Liver (tissue), 9 donors: ENCODE results near the gene ARMH3. TPM values are rescaled to one million over a fixed set of nuclear protein-coding genes. Genes with fewer than 3 reads are reported as not detected.
A peak's percentile ranks its signal among the peaks of the same experiment; 100 is the strongest.

ENCODE experiments used
- DNase-seq: peaks from one replicate; pipeline ENCODE4 v3.0.0-alpha.2; 2017; ENCODE audit warnings: low spot score
- H3K27ac ChIP-seq, 2 donors: one replicate each; pipeline ENCODE4 v1.7.0; 2013; ENCODE audit warnings: inconsistent platforms in 2 of 2, low read length in 2 of 2, control low read depth in 1 of 2, low read depth in 1 of 2, mild to moderate bottlenecking in 1 of 2
- H3K27me3 ChIP-seq, 4 donors: one replicate each; pipeline versions ENCODE4 v1.6.1 to v1.7.0; 2013; ENCODE audit warnings: low read length in 3 of 4, inconsistent platforms in 1 of 4, mild to moderate bottlenecking in 1 of 4, moderate library complexity in 1 of 4; ENCODE audit not compliant: control insufficient read depth in 4 of 4, insufficient read depth in 4 of 4
- H3K36me3 ChIP-seq, 4 donors: one replicate each; pipeline versions ENCODE4 v1.6.1 to v1.7.0; 2013; ENCODE audit warnings: low read length in 3 of 4, mild to moderate bottlenecking in 3 of 4, low read depth in 1 of 4, moderate library complexity in 1 of 4; ENCODE audit not compliant: control insufficient read depth in 4 of 4, insufficient read depth in 3 of 4
- H3K4me1 ChIP-seq, 4 donors: one replicate each; pipeline versions ENCODE4 v1.6.1 to v1.7.0; 2013; ENCODE audit warnings: low read length in 3 of 4, mild to moderate bottlenecking in 3 of 4, moderate library complexity in 1 of 4; ENCODE audit not compliant: control insufficient read depth in 4 of 4, insufficient read depth in 4 of 4
- H3K4me3 ChIP-seq, 3 donors: one replicate each; pipeline versions ENCODE4 v1.6.1 to v1.7.0; 2013; ENCODE audit warnings: low read length in 3 of 3, control low read depth in 1 of 3, low read depth in 1 of 3, mild to moderate bottlenecking in 1 of 3
- H3K9ac ChIP-seq, 2 donors: one replicate each; pipeline ENCODE4 v1.7.0; 2013; ENCODE audit warnings: low read length in 2 of 2, mild to moderate bottlenecking in 2 of 2, moderate library complexity in 2 of 2, control low read depth in 1 of 2, low read depth in 1 of 2
- H3K9me3 ChIP-seq, 4 donors: one replicate each; pipeline versions ENCODE4 v1.6.1 to v1.7.0; 2013; ENCODE audit warnings: low read length in 3 of 4; ENCODE audit not compliant: control insufficient read depth in 4 of 4
- EGR1 ChIP-seq, 2 donors: IDR thresholded peaks; 2 replicates each; pipeline ENCODE4 v1.6.1; 2016 to 2018; ENCODE audit warnings: antibody characterized with exemption in 2 of 2, low read depth in 2 of 2
- GABPA ChIP-seq, 2 donors: IDR thresholded peaks in 1 of 2; conservative IDR thresholded peaks in 1 of 2; 2 replicates each; pipeline ENCODE4 v1.6.1; 2016; ENCODE audit warnings: antibody characterized with exemption in 2 of 2, mild to moderate bottlenecking in 1 of 2, moderate library complexity in 1 of 2
- HNF4A ChIP-seq, 2 donors: conservative IDR thresholded peaks; 2 replicates each; pipeline ENCODE4 v1.6.1; 2016; ENCODE audit warnings: antibody characterized with exemption in 2 of 2, mild to moderate bottlenecking in 2 of 2
- JUND ChIP-seq, 2 donors: IDR thresholded peaks; 2 replicates each; pipeline ENCODE4 v1.6.1; 2016; ENCODE audit warnings: antibody characterized with exemption in 2 of 2
- NR2F2 ChIP-seq: IDR thresholded peaks from 2 replicates; pipeline ENCODE4 v1.6.1; 2016; ENCODE audit warnings: antibody characterized with exemption
- RAD21 ChIP-seq, 2 donors: IDR thresholded peaks; 2 replicates each; pipeline ENCODE4 v1.6.1; 2016; ENCODE audit warnings: antibody characterized with exemption in 2 of 2, mild to moderate bottlenecking in 2 of 2
- RXRA ChIP-seq, 2 donors: IDR thresholded peaks; 2 replicates each; pipeline ENCODE4 v1.6.1; 2017 to 2018; ENCODE audit warnings: antibody characterized with exemption in 2 of 2, mild to moderate bottlenecking in 1 of 2
- SP1 ChIP-seq: IDR thresholded peaks from 2 replicates; pipeline ENCODE4 v1.6.1; 2018; ENCODE audit warnings: antibody characterized with exemption, mild to moderate bottlenecking
- TAF1 ChIP-seq: conservative IDR thresholded peaks from 2 replicates; pipeline ENCODE4 v1.6.1; 2016; ENCODE audit warnings: antibody characterized with exemption, mild to moderate bottlenecking
- YY1 ChIP-seq: IDR thresholded peaks from 2 replicates; pipeline ENCODE4 v1.6.1; 2016; ENCODE audit warnings: antibody characterized with exemption, mild to moderate bottlenecking
- WGBS: extraction: QIAGEN DNeasy Blood & Tissue Kit; methylation state at CpG from one replicate; pipeline ENCODE4 v1.1.7; 2013; 5-methylcytosine and 5-hydroxymethylcytosine counted together
- polyA plus RNA-seq, 2 donors: library from polyadenylated mRNA; stranded (reverse) in 1 of 2; unstranded in 1 of 2; fragments of 200-250 nt in 1 of 2; fragments of >200 nt in 1 of 2; fragmentation: Nextera tagmentation in 1 of 2; extraction: Ambion mirVana in 1 of 2; gene quantifications; one replicate each; pipeline versions ENCODE4 v1.2.1 to v1.2.3, GENCODE V29; 2013 to 2015
- total RNA-seq, 2 donors: library from RNA; depleted of rRNA; stranded (reverse); fragments of >200 nt; gene quantifications; one replicate each; pipeline ENCODE4 v1.2.3, GENCODE V29; 2014
- TF ChIP-seq, protein P1 (sequence below): fragments of 150-350 bp; IDR thresholded peaks from 2 replicates; pipeline ENCODE4 v1.5.1; 2017; ENCODE audit warnings: improper control_type of control experiment, low read depth, low read length; ENCODE audit not compliant: missing input control
- TF ChIP-seq, protein P2 (sequence below): IDR thresholded peaks from 2 replicates; pipeline ENCODE4 v1.6.1; 2016; ENCODE audit warnings: antibody characterized with exemption
- TF ChIP-seq, protein P3 (sequence below): IDR thresholded peaks from 2 replicates; pipeline ENCODE4 v1.6.1; 2016; ENCODE audit warnings: antibody characterized with exemption
- donor health status: healthy.
- donor health status: healthy.
- donor health status: healthy.
- donor health status: healthy.
- donor health status: healthy.

Gene ARMH3
- total and polyA plus RNA-seq, 4 donors: 5.3 to 14.9 (median 9.2) TPM

GRCh38 chr10:101995451-101996063 lies 60.4 kb downstream of the ARMH3 start:
- H3K27ac ChIP-seq: peak overlapping the region; percentile 1 to 30
- no peak overlapping the region for H3K4me3 ChIP-seq
- WGBS: 55% methylated on average over 1 of the region's 1 CpG
- peak; percentile 10 to 51 for TF ChIP-seq RXRA (IDR thresholded peaks at IDR 0.05)
- peak; percentile 24 to 43 for TF ChIP-seq HNF4A (conservative IDR thresholded peaks at IDR 0.05)
- TF ChIP-seq, protein P1, sequence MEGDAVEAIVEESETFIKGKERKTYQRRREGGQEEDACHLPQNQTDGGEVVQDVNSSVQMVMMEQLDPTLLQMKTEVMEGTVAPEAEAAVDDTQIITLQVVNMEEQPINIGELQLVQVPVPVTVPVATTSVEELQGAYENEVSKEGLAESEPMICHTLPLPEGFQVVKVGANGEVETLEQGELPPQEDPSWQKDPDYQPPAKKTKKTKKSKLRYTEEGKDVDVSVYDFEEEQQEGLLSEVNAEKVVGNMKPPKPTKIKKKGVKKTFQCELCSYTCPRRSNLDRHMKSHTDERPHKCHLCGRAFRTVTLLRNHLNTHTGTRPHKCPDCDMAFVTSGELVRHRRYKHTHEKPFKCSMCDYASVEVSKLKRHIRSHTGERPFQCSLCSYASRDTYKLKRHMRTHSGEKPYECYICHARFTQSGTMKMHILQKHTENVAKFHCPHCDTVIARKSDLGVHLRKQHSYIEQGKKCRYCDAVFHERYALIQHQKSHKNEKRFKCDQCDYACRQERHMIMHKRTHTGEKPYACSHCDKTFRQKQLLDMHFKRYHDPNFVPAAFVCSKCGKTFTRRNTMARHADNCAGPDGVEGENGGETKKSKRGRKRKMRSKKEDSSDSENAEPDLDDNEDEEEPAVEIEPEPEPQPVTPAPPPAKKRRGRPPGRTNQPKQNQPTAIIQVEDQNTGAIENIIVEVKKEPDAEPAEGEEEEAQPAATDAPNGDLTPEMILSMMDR: no peak
- TF ChIP-seq JUND (IDR thresholded peaks at IDR 0.05): peak; percentile 37 to 76
- H3K27me3 ChIP-seq: no peaks in the 10 kb centered on the region
- DNase-seq: no peak
- no peaks in the 10 kb centered on the region for H3K9me3 ChIP-seq
- H3K9ac ChIP-seq: no peak overlapping the region
- H3K4me1 ChIP-seq: peaks cover 0 to 6% (median 2%) of the 10 kb centered on the region in 4 donors
- peaks cover 11 to 35% (median 25%) of the 10 kb centered on the region in 4 donors for H3K36me3 ChIP-seq

- Histone ChIP-seq H3K9ac (no peak overlapping the region), H3K4me1 (peaks cover 0 to 6% (median 2%) of the 10 kb centered on the region in 4 donors), H3K27ac (no peak overlapping the region), H3K4me3 (no peak overlapping the region), H3K9me3 (no peaks in the 10 kb centered on the region), H3K36me3 (peaks cover 11 to 43% (median 35%) of the 10 kb centered on the region in 4 donors), H3K27me3 (no peaks in the 10 kb centered on the region)
- 90% methylated on average over 5 of the region's 5 CpGs for WGBS
- no peak for DNase-seq
- TF ChIP-seq, protein P1: no peak
- TF ChIP-seq TAF1: no peak
Observed at GRCh38 chr10:101993651-101994200, 62.2 kb downstream of the ARMH3 start.

DNA sequence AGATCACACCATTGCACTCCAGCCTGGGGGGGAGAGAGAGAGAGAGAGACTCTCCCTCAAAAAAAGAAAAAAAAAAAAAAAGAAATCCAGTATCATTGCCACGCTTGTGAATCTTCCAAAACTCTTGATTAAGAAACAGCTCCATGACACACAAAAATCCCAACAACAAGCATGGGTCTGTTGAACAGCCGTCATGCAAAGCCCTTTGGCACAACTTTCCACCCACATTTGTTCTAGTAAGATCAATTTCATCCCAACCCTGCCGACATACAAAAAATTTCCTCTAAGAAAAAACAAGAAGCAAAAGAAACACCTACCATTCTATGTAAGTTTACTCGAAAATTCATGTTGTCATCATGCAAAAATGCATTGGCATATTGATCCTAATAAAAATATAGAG lies 62.8 kb downstream of the ARMH3 start:
- Histone ChIP-seq H3K4me1 (peaks cover 0 to 6% (median 2%) of the 10 kb centered on the region in 4 donors), H3K27me3 (no peaks in the 10 kb centered on the region), H3K9ac (no peak overlapping the region), H3K9me3 (no peaks in the 10 kb centered on the region), H3K27ac (no peak overlapping the region), H3K4me3 (no peak overlapping the region), H3K36me3 (peaks cover 11 to 46% (median 35%) of the 10 kb centered on the region in 4 donors)
- no peak for DNase-seq
- WGBS: 91% methylated on average over 4 of the region's 4 CpGs
- TF ChIP-seq GABPA (IDR thresholded peaks at IDR 0.05 in 1 of 2, conservative IDR thresholded peaks at IDR 0.05 in 1 of 2) (no peak), EGR1 (IDR thresholded peaks at IDR 0.05; ENCODE audit: low read depth in 2 of 2) (no peak), YY1 (no peak), RAD21 (IDR thresholded peaks at IDR 0.05) (no peak), RXRA (IDR thresholded peaks at IDR 0.05) (no peak), TAF1 (no peak), JUND (IDR thresholded peaks at IDR 0.05) (no peak), HNF4A (conservative IDR thresholded peaks at IDR 0.05) (no peak), NR2F2 (no peak), SP1 (no peak)
- TF ChIP-seq, protein P2, sequence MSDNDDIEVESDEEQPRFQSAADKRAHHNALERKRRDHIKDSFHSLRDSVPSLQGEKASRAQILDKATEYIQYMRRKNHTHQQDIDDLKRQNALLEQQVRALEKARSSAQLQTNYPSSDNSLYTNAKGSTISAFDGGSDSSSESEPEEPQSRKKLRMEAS: no peak
- TF ChIP-seq, protein P3, sequence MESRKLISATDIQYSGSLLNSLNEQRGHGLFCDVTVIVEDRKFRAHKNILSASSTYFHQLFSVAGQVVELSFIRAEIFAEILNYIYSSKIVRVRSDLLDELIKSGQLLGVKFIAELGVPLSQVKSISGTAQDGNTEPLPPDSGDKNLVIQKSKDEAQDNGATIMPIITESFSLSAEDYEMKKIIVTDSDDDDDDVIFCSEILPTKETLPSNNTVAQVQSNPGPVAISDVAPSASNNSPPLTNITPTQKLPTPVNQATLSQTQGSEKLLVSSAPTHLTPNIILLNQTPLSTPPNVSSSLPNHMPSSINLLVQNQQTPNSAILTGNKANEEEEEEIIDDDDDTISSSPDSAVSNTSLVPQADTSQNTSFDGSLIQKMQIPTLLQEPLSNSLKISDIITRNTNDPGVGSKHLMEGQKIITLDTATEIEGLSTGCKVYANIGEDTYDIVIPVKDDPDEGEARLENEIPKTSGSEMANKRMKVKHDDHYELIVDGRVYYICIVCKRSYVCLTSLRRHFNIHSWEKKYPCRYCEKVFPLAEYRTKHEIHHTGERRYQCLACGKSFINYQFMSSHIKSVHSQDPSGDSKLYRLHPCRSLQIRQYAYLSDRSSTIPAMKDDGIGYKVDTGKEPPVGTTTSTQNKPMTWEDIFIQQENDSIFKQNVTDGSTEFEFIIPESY: no peak
